Measurements from ENCODE around the gene CES3.
"Not testable (repeated sequence)": the region's sequence is repeated elsewhere in the genome, so short reads cannot be mapped to it uniquely, and the experiment has no call there.

Gene CES3

GRCh38 chr16:66955363-66956153 lies 5.5 kb upstream of the CES3 start:
- not testable (repeated sequence) for H3K4me3 Mint-ChIP-seq; H3K36me3 Mint-ChIP-seq (ENCODE audit: low read depth); H3K27ac Mint-ChIP-seq; H3K9me3 Mint-ChIP-seq; DNase-seq (ENCODE audit: low spot score)
- H3K4me1 Mint-ChIP-seq (ENCODE audit: low read depth): peaks cover 17% of the 10 kb centered on the region
- H3K27me3 Mint-ChIP-seq (ENCODE audit: low read depth): peaks cover 19% of the 10 kb centered on the region

GRCh38 chr16:66956154-66956457 lies 5.0 kb upstream of the CES3 start:
- not testable (repeated sequence) for H3K27ac Mint-ChIP-seq; H3K36me3 Mint-ChIP-seq (ENCODE audit: low read depth); H3K9me3 Mint-ChIP-seq; H3K4me3 Mint-ChIP-seq; DNase-seq (ENCODE audit: low spot score)
- Mint-ChIP-seq H3K27me3 (ENCODE audit: low read depth) (peaks cover 15% of the 10 kb centered on the region), H3K4me1 (ENCODE audit: low read depth) (peaks cover 19% of the 10 kb centered on the region)

- H3K27me3 Mint-ChIP-seq (ENCODE audit: low read depth): no peaks in the 10 kb centered on the region
- H3K4me1 Mint-ChIP-seq (ENCODE audit: low read depth): peaks cover 25% of the 10 kb centered on the region
- no peaks in the 10 kb centered on the region for H3K9me3 Mint-ChIP-seq
- H3K4me3 Mint-ChIP-seq: no peak overlapping the region
- peak overlapping the region; percentile 53 for H3K27ac Mint-ChIP-seq
- DNase-seq (ENCODE audit: low spot score): no peak
- no peaks in the 10 kb centered on the region for H3K36me3 Mint-ChIP-seq (ENCODE audit: low read depth)
These were observed 2.0 kb upstream of the CES3 start for GRCh38 chr16:66958857-66959703.

GRCh38 chr16:66959704-66960161 lies 1.3 kb upstream of the CES3 start:
- Mint-ChIP-seq H3K27ac (no peak overlapping the region), H3K4me3 (no peak overlapping the region), H3K27me3 (ENCODE audit: low read depth) (no peaks in the 10 kb centered on the region), H3K36me3 (ENCODE audit: low read depth) (no peaks in the 10 kb centered on the region), H3K9me3 (no peaks in the 10 kb centered on the region), H3K4me1 (ENCODE audit: low read depth) (peaks cover 25% of the 10 kb centered on the region)
- DNase-seq (ENCODE audit: low spot score): no peak

- no peak for DNase-seq (ENCODE audit: low spot score)
- Mint-ChIP-seq H3K27me3 (ENCODE audit: low read depth) (no peaks in the 10 kb centered on the region), H3K27ac (no peak overlapping the region), H3K9me3 (no peaks in the 10 kb centered on the region), H3K36me3 (ENCODE audit: low read depth) (no peaks in the 10 kb centered on the region), H3K4me3 (no peak overlapping the region), H3K4me1 (ENCODE audit: low read depth) (peaks cover 25% of the 10 kb centered on the region)
These were observed 796 bp upstream of the CES3 start for GRCh38 chr16:66960270-66960669.

- Mint-ChIP-seq H3K36me3 (ENCODE audit: low read depth) (no peaks in the 10 kb centered on the region), H3K4me1 (ENCODE audit: low read depth) (peaks cover 25% of the 10 kb centered on the region), H3K27me3 (ENCODE audit: low read depth) (no peaks in the 10 kb centered on the region), H3K4me3 (peak overlapping the region; percentile 82), H3K9me3 (no peaks in the 10 kb centered on the region), H3K27ac (peak overlapping the region; percentile 76)
- no peak for DNase-seq (ENCODE audit: low spot score)
These were observed 848 bp downstream of the CES3 start for GRCh38 chr16:66961914-66962313.

GRCh38 chr16:66964049-66964448 lies 3.0 kb downstream of the CES3 start:
- Mint-ChIP-seq H3K27ac (no peak overlapping the region), H3K27me3 (ENCODE audit: low read depth) (no peaks in the 10 kb centered on the region), H3K36me3 (ENCODE audit: low read depth) (no peaks in the 10 kb centered on the region)

GRCh38 chr16:66968847-66969246 lies 7.8 kb downstream of the CES3 start:
- no peaks in the 10 kb centered on the region for H3K4me1 Mint-ChIP-seq (ENCODE audit: low read depth)
- H3K36me3 Mint-ChIP-seq (ENCODE audit: low read depth): no peaks in the 10 kb centered on the region
- DNase-seq (ENCODE audit: low spot score): no peak
- H3K9me3 Mint-ChIP-seq: no peaks in the 10 kb centered on the region
- H3K27me3 Mint-ChIP-seq (ENCODE audit: low read depth): no peaks in the 10 kb centered on the region
- no peak overlapping the region for H3K27ac Mint-ChIP-seq
- H3K4me3 Mint-ChIP-seq: no peak overlapping the region

More at GRCh38 chr16:66964049-66964448, 3.0 kb downstream of the CES3 start:
- no peak overlapping the region for H3K4me3 Mint-ChIP-seq
- DNase-seq (ENCODE audit: low spot score): no peak
- peaks cover 13% of the 10 kb centered on the region for H3K4me1 Mint-ChIP-seq (ENCODE audit: low read depth)
- no peaks in the 10 kb centered on the region for H3K9me3 Mint-ChIP-seq

- no peak for DNase-seq (ENCODE audit: low spot score)
- H3K27me3 Mint-ChIP-seq (ENCODE audit: low read depth): no peaks in the 10 kb centered on the region
- no peak overlapping the region for H3K27ac Mint-ChIP-seq
- H3K9me3 Mint-ChIP-seq: no peaks in the 10 kb centered on the region
- no peaks in the 10 kb centered on the region for H3K36me3 Mint-ChIP-seq (ENCODE audit: low read depth)
- no peak overlapping the region for H3K4me3 Mint-ChIP-seq
- H3K4me1 Mint-ChIP-seq (ENCODE audit: low read depth): peaks cover 12% of the 10 kb centered on the region
These were observed 10.0 kb downstream of the CES3 start for GRCh38 chr16:66970775-66971720.

GRCh38 chr16:66972983-66973382 lies 11.9 kb downstream of the CES3 start:
- Mint-ChIP-seq H3K27ac (peak overlapping the region; percentile 15), H3K4me1 (ENCODE audit: low read depth) (peaks cover 22% of the 10 kb centered on the region), H3K9me3 (no peaks in the 10 kb centered on the region), H3K27me3 (ENCODE audit: low read depth) (no peaks in the 10 kb centered on the region), H3K36me3 (ENCODE audit: low read depth) (no peaks in the 10 kb centered on the region), H3K4me3 (no peak overlapping the region)
- DNase-seq (ENCODE audit: low spot score): no peak

GRCh38 chr16:66973716-66974115 lies 12.7 kb downstream of the CES3 start:
- Mint-ChIP-seq H3K9me3 (no peaks in the 10 kb centered on the region), H3K4me1 (ENCODE audit: low read depth) (peaks cover 27% of the 10 kb centered on the region), H3K4me3 (no peak overlapping the region), H3K27ac (no peak overlapping the region), H3K36me3 (ENCODE audit: low read depth) (no peaks in the 10 kb centered on the region), H3K27me3 (ENCODE audit: low read depth) (no peaks in the 10 kb centered on the region)
- no peak for DNase-seq (ENCODE audit: low spot score)

- H3K9me3 Mint-ChIP-seq; DNase-seq (ENCODE audit: low spot score); H3K27me3 Mint-ChIP-seq (ENCODE audit: low read depth); H3K36me3 Mint-ChIP-seq (ENCODE audit: low read depth): not testable (repeated sequence)
- Mint-ChIP-seq H3K27ac (peak overlapping the region; percentile 72), H3K4me1 (ENCODE audit: low read depth) (peaks cover 29% of the 10 kb centered on the region), H3K4me3 (peak overlapping the region; percentile 67)
These were observed 13.3 kb downstream of the CES3 start for GRCh38 chr16:66974156-66974931.

GRCh38 chr16:66974932-66975246 lies 13.8 kb downstream of the CES3 start:
- H3K4me3 Mint-ChIP-seq: peak overlapping the region; percentile 67
- H3K27ac Mint-ChIP-seq: peak overlapping the region; percentile 72
- not testable (repeated sequence) for H3K27me3 Mint-ChIP-seq (ENCODE audit: low read depth); H3K36me3 Mint-ChIP-seq (ENCODE audit: low read depth); H3K9me3 Mint-ChIP-seq
- H3K4me1 Mint-ChIP-seq (ENCODE audit: low read depth): peaks cover 31% of the 10 kb centered on the region
- DNase-seq (ENCODE audit: low spot score): peak; percentile 51

Data from T-helper 2 cell treated with Interferon-gamma antibody and Interleukin-4, amounts not matched to agents 5 μg/mL and 100 μg/mL, for 36 hours (primary cell).